Measurements from ENCODE around the gene PCDHGA8. TPM values are rescaled to one million over a fixed set of nuclear protein-coding genes. Genes with fewer than 3 reads are reported as not detected.

The PCDHGA8 gene
- total RNA-seq, 4 donors from 2014 or later: 1.7 to 5.8 (median 3.3) TPM

GRCh38 chr5:141441571-141442170, 49.2 kb downstream of the PCDHGA8 start:
- H3K36me3 ChIP-seq: peaks cover 0 to 4% (median 0%) of the 10 kb centered on the region in 4 donors
- H3K27ac ChIP-seq (replicated peaks in 1 of 4): no peak overlapping the region
- no peaks in the 10 kb centered on the region for H3K27me3 ChIP-seq
- WGBS: 59% methylated on average over 27 of the region's 50 CpGs
- H3K9me3 ChIP-seq: peaks cover 0 to 79% (median 65%) of the 10 kb centered on the region in 4 donors
- DNase-seq (ENCODE audit: extremely low spot score): no peak
- no peak for TF ChIP-seq CTCF (IDR thresholded peaks at IDR 0.05)
- TF ChIP-seq EP300 (IDR thresholded peaks at IDR 0.05): no peak
- TF ChIP-seq POLR2AphosphoS5 (IDR thresholded peaks at IDR 0.05): no peak
- no peak for TF ChIP-seq POLR2A (IDR thresholded peaks at IDR 0.05; ENCODE audit: low read depth)
- H3K4me1 ChIP-seq: peaks cover 0 to 4% (median 0%) of the 10 kb centered on the region in 4 donors
- intact Hi-C loops (cut with DNase I): no loop called here
- no peak overlapping the region for H3K4me3 ChIP-seq

Other genes starting within 250 kb of the PCDHGA8 start
- gene PCDHB6, start 242.6 kb upstream of the PCDHGA8 start, total RNA-seq: 1 to 10 TPM in 1 of 4 donors, under 1 TPM in 3; 0.46 to 1.1 (median 0.83) TPM
- 1 to 10 TPM; 1.1 to 2.9 (median 2.5) TPM for gene PCDHB7, start 220.0 kb upstream of the PCDHGA8 start, total RNA-seq
- 1 to 10 TPM in 1 of 4 donors, under 1 TPM in 3; 0.33 to 2.0 (median 0.87) TPM for gene PCDHB8, start 214.8 kb upstream of the PCDHGA8 start, total RNA-seq
- gene PCDHB16, start 210.2 kb upstream of the PCDHGA8 start, total RNA-seq: 1 to 10 TPM; 3.3 to 5.6 (median 3.9) TPM
- gene PCDHB9, start 205.5 kb upstream of the PCDHGA8 start, total RNA-seq: 1 to 10 TPM; 1.5 to 2.9 (median 2.2) TPM
- 1 to 10 TPM; 3.3 to 7.9 (median 4.9) TPM for gene PCDHB10, start 200.3 kb upstream of the PCDHGA8 start, total RNA-seq
- 1 to 10 TPM; 1.7 to 4.6 (median 2.9) TPM for gene PCDHB11, start 193.0 kb upstream of the PCDHGA8 start, total RNA-seq
- gene PCDHB12, start 183.9 kb upstream of the PCDHGA8 start, total RNA-seq: 1 to 10 TPM; 2.2 to 4.3 (median 2.9) TPM
- gene PCDHB13, start 178.7 kb upstream of the PCDHGA8 start, total RNA-seq: 1 to 10 TPM; 4.3 to 8.1 (median 5.6) TPM
- 1 to 10 TPM; 6.8 to 9.9 (median 8.3) TPM for gene PCDHB14, start 169.3 kb upstream of the PCDHGA8 start, total RNA-seq
- 1 to 10 TPM; 4.0 to 7.0 (median 4.5) TPM for gene PCDHB15, start 147.2 kb upstream of the PCDHGA8 start, total RNA-seq
- gene SLC25A2, start 88.6 kb upstream of the PCDHGA8 start, total RNA-seq: under 1 TPM in 2 of 4 donors, not detected in 2; 0.23 to 0.65 TPM
- gene TAF7, start 71.8 kb upstream of the PCDHGA8 start, total RNA-seq: 10 to 100 TPM; 44.0 to 65.9 (median 59.1) TPM
- gene PCDHGA1, start 62.1 kb upstream of the PCDHGA8 start, total RNA-seq: 1 to 10 TPM in 1 of 4 donors, under 1 TPM in 3; 0.45 to 1.2 (median 0.76) TPM
- gene PCDHGA2, start 53.9 kb upstream of the PCDHGA8 start, total RNA-seq: 1 to 10 TPM; 2.5 to 5.4 (median 4.0) TPM
- gene PCDHGA3, start 48.8 kb upstream of the PCDHGA8 start, total RNA-seq: 1 to 10 TPM; 1.7 to 2.6 (median 1.8) TPM
- gene PCDHGB1, start 42.5 kb upstream of the PCDHGA8 start, total RNA-seq: 1 to 10 TPM; 2.7 to 5.1 (median 3.0) TPM
- 1 to 10 TPM; 3.6 to 7.9 (median 4.6) TPM for gene PCDHGA4, start 37.6 kb upstream of the PCDHGA8 start, total RNA-seq
- gene PCDHGB2, start 32.6 kb upstream of the PCDHGA8 start, total RNA-seq: 1 to 10 TPM; 3.2 to 5.7 (median 4.1) TPM
- 1 to 10 TPM; 2.6 to 5.4 (median 4.7) TPM for gene PCDHGA5, start 28.5 kb upstream of the PCDHGA8 start, total RNA-seq
- gene PCDHGB3, start 22.4 kb upstream of the PCDHGA8 start, total RNA-seq: 1 to 10 TPM; 2.5 to 7.5 (median 3.8) TPM
- 1 to 10 TPM; 4.1 to 7.1 (median 5.9) TPM for gene PCDHGA6, start 18.7 kb upstream of the PCDHGA8 start, total RNA-seq
- 1 to 10 TPM; 4.3 to 9.1 (median 6.4) TPM for gene PCDHGA7, start 9.9 kb upstream of the PCDHGA8 start, total RNA-seq
- 1 to 10 TPM; 3.8 to 5.5 (median 4.6) TPM for gene PCDHGB4, start 4.9 kb upstream of the PCDHGA8 start, total RNA-seq
- gene PCDHGB5, start 5.3 kb downstream of the PCDHGA8 start, total RNA-seq: 1 to 10 TPM; 4.8 to 10.0 (median 7.8) TPM
- gene PCDHGA9, start 10.1 kb downstream of the PCDHGA8 start, total RNA-seq: 1 to 10 TPM; 3.3 to 8.7 (median 4.9) TPM
- gene PCDHGB6, start 15.4 kb downstream of the PCDHGA8 start, total RNA-seq: 1 to 10 TPM; 6.2 to 8.4 (median 7.4) TPM
- 1 to 10 TPM; 2.3 to 6.2 (median 4.3) TPM for gene PCDHGA10, start 20.4 kb downstream of the PCDHGA8 start, total RNA-seq
- gene PCDHGB7, start 25.0 kb downstream of the PCDHGA8 start, total RNA-seq: 10 to 100 TPM; 13.9 to 18.0 (median 14.4) TPM
- gene PCDHGA11, start 28.4 kb downstream of the PCDHGA8 start, total RNA-seq: 1 to 10 TPM; 3.0 to 5.8 (median 4.5) TPM
- 10 to 100 TPM in 3 of 4 donors, 1 to 10 TPM in 1; 7.6 to 13.7 (median 11.6) TPM for gene PCDHGA12, start 37.9 kb downstream of the PCDHGA8 start, total RNA-seq
- 10 to 100 TPM; 56.5 to 81.1 (median 65.5) TPM for gene PCDHGC3, start 83.3 kb downstream of the PCDHGA8 start, total RNA-seq
- 1 to 10 TPM in 3 of 4 donors, under 1 TPM in 1; 0.91 to 3.3 (median 2.0) TPM for gene PCDHGC4, start 92.4 kb downstream of the PCDHGA8 start, total RNA-seq
- 1 to 10 TPM in 3 of 4 donors, under 1 TPM in 1; 0.71 to 3.7 (median 1.4) TPM for gene PCDHGC5, start 96.4 kb downstream of the PCDHGA8 start, total RNA-seq
- 10 to 100 TPM; 34.1 to 53.0 (median 45.9) TPM for gene DIAPH1, start 226.4 kb downstream of the PCDHGA8 start, total RNA-seq
- 10 to 100 TPM; 30.3 to 54.4 (median 44.3) TPM for gene HDAC3, start 244.2 kb downstream of the PCDHGA8 start, total RNA-seq
- 1 to 10 TPM; 1.2 to 5.1 (median 2.6) TPM for gene RELL2, start 244.4 kb downstream of the PCDHGA8 start, total RNA-seq

All from esophagus muscularis mucosa (tissue), 4 donors.